ENCODE measurements around the gene AEBP2. TPM values are rescaled to one million over a fixed set of nuclear protein-coding genes. Genes with fewer than 3 reads are reported as not detected.

Gene AEBP2
- 22.4 and 24.1 TPM in 2 replicates for total RNA-seq

GRCh38 chr12:19439059-19440018 is at the start of gene AEBP2:
TSS of gene AEBP2 (plus strand) at chr12:19439492. CDS start at chr12:19439700, 208 bp downstream.

